ENCODE results near the gene ADAM22.

DNA sequence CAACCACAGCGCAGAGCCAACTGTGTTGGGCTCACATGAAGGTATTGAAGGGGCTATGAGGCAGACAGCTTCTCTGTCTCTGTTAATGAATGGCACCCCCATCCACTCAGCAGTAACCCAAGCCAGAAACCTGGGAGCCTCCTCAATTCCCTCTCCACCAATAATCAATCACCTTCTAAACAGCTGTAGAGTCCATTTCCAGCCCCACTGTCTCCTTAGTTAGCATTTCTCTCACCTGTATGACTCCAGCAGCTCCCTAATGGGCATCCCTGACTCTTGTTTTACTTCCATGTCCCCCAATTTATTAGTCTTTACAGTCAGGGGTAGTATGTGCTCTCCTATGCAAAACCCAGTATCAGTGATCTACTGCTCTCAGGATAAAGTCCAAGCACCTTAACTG, 278.9 kb downstream of the ADAM22 start:
- TF ChIP-seq, protein P1, sequence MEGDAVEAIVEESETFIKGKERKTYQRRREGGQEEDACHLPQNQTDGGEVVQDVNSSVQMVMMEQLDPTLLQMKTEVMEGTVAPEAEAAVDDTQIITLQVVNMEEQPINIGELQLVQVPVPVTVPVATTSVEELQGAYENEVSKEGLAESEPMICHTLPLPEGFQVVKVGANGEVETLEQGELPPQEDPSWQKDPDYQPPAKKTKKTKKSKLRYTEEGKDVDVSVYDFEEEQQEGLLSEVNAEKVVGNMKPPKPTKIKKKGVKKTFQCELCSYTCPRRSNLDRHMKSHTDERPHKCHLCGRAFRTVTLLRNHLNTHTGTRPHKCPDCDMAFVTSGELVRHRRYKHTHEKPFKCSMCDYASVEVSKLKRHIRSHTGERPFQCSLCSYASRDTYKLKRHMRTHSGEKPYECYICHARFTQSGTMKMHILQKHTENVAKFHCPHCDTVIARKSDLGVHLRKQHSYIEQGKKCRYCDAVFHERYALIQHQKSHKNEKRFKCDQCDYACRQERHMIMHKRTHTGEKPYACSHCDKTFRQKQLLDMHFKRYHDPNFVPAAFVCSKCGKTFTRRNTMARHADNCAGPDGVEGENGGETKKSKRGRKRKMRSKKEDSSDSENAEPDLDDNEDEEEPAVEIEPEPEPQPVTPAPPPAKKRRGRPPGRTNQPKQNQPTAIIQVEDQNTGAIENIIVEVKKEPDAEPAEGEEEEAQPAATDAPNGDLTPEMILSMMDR (IDR thresholded peaks at IDR 0.05; ENCODE audit: low read length), result no peak
- no peak for TF ChIP-seq EZH2 (optimal IDR thresholded peaks at IDR 0.05; ENCODE audit: low read depth, low read length)
- TF ChIP-seq EZH2phosphoT487 (IDR thresholded peaks at IDR 0.05; ENCODE audit: low read length), result no peak
